ENCODE results near the gene MSN.
"Not testable (repeated sequence)": the region's sequence is repeated elsewhere in the genome, so short reads cannot be mapped to it uniquely, and the experiment has no call there.

The MSN gene

DNA sequence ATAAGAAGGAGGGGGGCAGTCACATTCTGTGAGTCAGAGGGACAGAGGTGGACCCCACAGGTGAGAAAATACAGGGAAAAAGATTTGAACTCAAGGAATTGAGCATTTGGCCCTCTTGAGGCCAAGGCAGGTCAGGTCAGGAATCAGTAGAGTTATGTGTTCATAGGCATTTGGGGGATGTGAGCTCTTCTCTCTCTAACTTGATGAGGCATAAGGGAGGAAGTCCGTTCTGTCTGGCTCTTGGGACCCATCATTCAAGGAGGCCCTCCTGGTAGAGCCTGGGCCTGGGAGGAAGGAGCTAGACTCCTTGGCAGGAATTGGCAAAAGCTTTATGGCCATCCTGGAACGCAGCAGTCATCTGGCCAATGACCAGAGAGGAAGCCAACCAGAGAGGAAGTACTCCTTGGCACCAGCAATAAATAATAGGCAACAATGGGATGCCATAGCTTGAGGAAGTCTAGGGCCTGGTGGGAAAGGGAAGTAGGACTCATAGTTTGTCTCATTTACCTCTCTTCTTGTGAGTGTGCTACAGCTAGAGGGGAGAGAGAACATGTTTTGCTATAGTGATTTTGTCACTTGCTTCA lies 53.0 kb downstream of the MSN start:
- no peak for DNase-seq

DNA sequence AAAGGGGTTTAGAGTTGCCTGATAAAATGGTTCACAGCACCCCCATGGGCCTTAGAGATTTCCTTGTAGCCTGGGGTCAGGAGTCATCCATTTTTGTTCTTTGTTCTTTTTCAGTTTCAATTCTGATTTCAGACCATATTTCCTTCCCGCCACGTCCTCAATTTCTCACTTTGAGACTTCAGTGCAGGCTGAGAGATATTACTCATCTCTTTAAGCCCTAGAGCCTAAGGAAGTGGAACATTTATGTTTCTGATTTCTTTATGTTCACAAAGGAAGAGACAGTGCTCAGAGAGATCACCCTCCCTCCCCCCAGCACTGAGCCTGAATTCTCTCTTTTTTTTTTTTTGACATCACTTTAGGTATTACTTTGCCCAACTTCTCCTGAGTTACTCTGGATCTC lies 56.3 kb downstream of the MSN start:
- DNase-seq: no peak

DNA sequence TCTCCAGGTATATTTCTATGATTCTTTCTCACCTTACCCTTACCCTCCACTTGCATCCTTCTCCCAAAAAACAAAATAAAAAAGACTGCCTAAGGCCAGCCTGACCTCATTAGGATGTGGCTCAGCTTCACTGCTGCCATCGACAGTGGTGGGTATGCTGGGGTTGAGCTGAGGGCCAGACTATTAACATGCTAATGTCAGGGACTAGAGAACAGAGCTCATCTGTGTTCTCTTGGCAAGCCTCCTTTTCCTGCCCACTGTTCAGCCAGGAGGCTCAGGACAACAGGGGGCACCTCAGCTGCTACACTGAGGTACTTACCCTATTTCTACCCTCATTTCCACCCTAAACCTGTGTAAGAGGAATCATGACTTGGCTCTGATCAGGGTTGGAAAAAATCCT lies 59.3 kb downstream of the MSN start:
- DNase-seq: no peak

DNA sequence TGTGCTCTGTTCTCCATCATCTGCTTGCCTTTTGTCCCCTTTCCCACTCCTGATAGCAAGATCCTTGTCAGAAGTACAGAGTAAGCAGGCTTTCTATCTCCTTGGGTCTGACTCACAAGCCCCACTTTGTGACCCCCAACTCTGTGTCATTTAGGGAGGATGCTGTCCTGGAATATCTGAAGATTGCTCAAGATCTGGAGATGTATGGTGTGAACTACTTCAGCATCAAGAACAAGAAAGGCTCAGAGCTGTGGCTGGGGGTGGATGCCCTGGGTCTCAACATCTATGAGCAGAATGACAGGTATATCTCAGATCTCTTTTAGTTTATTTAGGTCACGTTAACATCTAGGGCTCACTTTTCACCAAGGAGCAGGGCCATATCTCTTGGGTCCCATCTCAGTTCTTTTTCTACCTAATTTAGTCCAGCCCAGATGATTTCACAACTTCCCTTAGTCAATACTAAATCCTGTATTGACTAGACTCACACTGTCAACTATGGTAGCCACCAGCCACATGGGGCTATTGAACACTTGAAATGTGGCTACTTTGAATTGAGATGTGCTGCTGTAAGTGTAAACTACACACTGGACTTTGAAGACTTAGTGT lies 64.3 kb downstream of the MSN start:
- no peak for DNase-seq

DNA sequence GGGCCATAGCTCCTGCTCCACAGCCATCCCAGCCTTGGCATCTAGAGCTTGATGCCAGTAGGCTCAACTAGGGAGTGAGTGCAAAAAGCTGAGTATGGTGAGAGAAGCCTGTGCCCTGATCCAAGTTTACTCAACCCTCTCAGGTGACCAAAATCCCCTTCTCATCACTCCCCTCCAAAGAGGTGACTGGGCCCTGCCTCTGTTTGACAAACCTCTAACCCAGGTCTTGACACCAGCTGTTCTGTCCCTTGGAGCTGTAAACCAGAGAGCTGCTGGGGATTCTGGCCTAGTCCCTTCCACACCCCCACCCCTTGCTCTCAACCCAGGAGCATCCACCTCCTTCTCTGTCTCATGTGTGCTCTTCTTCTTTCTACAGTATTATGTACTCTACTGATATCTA lies 73.5 kb downstream of the MSN start:
- no peak for DNase-seq

DNA sequence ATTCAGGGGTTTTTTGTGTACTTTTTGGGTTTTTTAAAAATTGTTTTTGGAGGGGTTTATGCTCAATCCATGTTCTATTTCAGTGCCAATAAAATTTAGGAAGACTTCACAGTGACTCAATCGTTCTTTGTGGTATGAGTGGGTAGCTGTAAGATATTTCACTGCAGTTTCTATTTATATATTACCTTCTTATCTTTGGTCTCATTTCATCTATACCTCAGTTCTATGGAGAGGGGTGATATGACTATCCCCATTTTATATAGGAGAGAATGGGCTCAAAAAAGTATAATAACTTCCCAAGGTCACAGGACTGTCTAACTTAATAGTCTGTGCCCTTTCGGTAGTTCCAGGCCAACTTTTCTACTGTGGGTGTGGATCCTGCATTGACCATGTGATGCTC lies 74.4 kb downstream of the MSN start:
- DNase-seq: no peak

DNA sequence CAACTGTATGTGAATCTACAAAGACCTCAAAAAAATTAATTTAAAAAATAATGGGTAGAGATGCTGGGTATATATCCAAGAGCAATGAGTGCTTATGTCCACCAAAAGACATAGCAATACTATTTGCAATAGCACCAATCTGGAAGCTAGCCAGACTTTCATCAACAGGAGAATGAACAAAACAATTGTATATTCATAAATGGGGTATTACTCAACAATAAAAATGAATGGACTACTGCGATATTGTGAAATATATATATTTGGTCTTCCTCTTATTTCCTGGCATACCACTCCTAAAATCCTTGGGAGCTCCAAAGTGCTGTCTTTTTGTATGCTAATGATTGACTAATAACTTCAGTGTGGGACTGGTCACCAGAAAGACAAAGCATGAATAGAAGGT lies 77.5 kb downstream of the MSN start:
- DNase-seq: no peak

DNA sequence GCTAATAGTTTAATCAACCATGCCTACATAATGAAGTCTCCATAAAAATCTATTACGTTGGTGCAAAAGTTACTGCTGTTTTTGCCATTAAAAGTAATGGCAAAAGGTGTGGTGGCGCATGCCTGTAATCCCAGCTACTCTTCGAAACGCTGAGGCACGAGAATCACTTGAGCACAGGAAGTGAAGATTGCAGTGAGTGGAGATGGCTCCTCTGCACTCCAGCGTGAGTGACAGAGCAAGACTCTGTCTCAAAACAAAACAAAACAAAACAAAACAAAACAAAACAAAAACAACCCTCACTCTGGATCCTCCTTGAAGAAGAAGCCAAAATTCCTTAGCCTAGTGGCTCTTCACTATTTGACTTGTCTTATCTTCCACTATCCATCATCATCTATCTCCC lies 78.0 kb downstream of the MSN start:
- DNase-seq: no peak

DNA sequence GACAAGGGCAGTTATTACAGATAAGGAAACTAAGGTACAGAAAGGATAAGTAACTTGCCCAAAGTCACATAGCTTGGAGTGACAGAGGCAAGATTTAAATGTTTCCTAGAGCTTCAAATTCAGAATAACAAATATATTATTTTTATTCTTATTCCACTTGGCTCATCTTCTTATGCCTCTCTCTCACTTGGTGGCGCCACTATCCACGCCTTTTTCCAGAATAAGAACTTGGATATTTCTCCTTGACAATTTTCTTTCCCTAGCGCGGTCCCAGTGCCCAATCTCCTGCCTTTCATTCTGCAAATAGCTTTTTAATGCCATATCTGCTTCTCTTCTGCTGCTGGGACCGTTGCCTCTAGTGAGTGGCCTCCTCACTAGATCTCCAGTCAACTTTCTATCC lies 78.5 kb downstream of the MSN start:
- no peak for DNase-seq

DNA sequence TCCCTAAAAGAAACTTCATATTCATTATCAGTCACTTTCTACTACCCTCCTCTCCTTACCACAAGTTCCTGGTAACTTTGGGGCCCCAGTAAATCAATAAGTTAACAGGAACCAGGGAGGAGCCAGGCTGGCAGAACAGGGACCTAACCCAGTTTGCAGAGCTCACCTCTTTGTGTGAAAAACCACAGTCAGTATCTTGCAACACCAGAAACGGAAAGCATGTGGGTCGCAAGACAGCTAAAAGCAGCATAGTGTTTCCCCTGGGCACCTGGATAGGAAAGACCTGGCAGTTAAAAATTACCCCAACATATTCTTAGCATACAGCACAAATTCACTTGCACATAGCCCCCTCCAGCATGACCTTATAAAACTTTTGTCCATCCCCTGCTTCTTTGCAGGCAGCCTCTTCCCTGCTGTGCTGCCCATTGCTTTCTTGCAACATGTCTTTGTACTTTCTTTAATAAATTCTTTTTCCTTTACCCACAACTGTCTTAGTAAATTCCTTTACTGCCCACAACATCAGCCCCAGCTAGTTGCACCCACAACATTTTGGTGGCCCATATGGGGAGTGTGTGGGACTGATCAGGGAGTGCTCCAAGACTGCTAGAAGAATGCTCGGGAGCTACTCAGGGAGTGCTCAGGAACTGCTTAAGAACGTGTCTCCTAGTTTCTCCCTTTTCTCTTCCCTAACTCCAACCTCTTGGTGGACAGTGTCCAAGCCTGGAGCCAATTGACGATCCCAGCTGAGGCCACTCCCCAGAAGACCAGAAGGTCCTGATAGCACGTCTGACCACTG lies 83.4 kb downstream of the MSN start:
- no peak for DNase-seq

DNA sequence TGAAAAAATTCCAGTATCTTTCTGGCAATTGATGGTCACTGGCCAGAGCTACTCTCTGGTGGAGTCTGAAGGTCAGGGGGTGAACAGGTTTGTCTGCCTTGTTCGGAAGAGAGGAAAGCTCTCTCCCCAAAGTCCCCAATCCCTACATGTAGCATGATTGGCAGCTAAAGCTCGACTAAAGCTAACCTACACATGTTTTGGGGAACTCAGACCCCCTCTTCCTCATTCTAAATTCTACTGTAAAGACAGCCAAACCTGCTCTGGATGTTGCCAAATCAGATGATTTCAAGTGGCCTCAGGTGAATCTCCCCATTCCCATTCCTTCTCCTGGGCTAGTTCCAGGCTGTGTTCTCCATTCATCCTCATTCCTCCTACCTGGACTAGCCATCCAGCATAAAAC lies 84.1 kb downstream of the MSN start:
- DNase-seq: no peak

DNA sequence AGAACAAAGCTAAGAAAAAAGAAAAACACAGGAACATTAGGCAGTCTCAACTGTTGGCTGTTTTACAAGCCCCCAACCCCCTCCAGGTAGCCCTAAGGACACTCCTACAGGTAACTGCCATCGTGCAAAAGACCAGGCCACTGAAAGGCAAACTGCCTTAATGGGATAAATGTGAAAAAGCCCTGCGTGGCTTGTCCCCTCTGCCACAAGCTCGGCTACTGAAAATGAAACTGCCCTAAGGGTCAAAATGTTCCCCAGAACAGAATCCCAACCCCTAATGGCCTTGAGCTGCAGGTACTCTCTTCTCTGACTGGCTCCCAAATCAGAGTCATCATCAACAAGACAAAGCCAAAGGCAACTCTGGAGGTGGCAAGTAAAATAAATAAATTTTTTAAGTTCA lies 84.8 kb downstream of the MSN start:
- DNase-seq: no peak

DNA sequence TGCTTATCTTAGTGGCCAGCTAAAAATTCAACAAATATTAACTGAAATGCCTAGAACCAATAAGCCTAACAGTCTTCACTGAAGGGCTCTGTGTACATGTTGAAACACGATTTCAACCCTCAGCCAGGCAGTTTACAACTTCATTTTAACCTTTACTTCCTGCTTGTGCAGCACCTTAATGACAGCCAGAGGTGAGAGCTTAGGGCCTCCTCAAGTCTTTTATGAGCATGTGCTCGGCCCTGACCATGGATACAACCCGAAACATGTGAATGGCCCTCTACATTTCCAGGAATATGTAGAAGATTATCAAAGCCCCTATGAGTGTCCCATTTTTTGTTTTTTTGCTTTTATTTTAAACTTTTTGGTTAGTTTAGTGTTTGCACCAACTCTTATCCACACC lies 88.3 kb downstream of the MSN start:
- DNase-seq: no peak

DNA sequence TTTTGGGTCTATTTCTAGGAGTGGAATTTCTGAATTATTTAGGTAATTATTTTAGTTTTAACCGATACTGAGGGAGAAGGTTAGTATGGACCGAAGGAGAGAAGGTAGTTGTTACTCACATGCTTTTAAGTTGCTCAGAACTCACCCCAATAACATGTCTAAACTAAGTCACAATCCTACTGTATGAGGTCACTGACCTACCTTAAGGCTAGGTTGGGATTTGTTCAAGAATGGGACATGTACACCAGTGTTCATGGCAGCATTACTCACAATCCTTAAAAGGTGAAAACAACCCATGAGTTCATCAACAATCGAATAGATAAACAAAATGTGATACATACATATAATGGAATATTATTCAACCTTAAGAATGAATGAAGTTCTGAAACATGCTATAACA lies 90.5 kb downstream of the MSN start:
- DNase-seq: no peak

DNA sequence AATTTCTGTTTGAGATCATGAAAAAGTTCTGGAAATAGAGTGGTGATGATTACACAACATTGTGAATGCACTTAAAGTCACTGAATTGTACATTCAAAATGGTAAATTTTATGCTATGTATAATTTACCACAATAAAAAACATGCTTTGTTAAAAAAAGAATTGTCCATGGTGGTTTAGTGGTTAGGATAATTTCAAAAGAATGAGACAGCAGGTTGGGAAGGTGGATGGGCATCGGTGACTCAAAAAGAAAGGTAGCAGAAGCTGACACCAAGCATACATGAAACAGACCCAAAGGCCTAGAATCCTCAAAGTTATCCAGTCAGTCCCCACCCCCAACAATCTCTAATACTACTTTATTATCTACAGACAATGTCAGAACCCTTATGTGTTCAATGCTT lies 91.1 kb downstream of the MSN start:
- DNase-seq: no peak

DNA sequence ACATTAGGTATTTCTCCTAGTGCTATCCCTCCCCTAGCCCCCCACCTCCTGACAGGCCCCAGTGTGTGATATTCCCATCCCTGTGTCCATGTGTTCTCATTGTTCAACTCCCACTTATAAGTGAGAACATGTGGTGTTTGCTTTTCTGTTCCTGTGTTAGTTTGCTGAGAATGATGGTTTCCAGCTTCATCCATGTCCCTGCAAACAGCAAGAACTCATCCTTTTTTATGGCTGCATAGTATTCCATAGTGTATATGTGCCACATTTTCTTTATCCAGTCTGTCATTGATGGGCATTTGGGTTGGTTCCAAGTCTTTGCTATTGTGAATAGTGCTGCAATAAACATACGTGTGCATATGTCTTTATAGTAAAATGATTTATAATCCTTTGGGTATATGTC lies 92.1 kb downstream of the MSN start:
- DNase-seq: not testable (repeated sequence)

DNA sequence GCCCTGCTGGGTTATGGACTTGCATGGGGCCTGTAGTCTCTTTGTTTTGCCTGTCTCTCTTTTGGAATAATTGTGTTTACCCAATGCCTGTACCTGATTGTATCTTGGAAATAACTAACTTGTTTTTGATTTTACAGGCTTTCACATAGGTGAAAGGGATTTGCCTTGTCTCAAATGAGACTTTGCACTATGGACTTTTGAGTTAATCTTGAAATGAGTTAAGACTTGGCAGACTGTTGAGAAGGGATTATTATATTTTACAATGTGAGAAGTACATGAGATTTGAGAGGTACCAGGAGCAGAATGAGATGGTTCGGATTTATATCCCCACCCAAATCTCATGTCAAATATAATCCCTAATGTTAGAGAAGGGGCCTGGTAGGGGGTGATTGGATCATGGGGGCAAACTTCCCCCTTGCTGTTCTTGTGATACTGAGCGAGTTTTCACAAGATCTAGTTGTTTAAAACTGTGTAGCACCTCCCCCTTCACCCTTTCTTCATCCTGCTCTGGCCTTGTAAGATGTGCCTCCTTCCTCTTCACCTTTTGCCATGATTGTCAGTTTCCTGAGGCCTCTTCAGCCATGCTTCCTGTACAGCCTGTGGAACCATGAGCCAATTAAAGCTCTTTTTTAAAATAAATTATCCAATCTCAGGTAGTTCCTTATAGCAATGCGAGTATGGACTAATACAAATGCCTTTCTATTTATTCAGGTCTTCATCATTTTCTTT lies 102.3 kb downstream of the MSN start:
- DNase-seq: no peak

DNA sequence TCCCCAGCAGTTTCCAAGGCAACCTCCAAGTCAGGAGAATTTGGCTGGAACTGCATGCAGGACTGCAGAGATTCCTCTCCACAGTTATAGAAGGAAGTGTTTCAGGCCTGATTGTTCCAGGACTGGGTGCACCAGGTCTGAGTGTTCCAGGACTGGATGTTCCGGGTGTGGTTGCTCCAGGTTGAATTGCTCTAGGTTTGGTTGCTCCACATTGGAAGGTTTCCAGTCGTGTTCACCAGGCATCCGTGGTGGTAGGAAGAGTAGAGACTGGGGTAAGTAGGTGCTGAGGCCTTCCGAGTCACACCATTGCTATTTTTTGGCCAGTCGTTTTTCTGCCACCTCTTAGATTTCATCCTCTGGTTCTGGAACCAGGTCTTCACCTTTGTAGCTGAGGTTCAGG lies 105.4 kb downstream of the MSN start:
- DNase-seq: no peak

DNA sequence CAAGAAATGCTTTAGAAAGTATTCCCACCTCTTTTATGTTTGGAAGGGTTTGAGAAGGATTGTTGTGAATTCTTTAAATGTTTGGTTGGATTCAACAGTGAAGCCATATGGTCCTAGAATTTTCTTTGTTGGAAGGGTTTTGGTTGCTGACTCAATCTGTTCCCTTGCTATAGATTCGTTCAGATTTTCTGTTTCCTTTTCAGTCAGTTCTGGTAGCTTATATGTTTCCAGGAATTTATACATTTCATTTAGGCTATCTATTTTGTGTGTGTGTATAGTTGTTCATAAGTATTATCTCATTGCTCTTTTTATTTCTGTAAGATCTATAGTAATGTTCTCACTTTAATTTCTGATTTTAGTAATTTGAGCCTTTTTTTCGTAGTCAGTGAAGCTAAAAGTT lies 114.4 kb downstream of the MSN start:
- DNase-seq: no peak

DNA sequence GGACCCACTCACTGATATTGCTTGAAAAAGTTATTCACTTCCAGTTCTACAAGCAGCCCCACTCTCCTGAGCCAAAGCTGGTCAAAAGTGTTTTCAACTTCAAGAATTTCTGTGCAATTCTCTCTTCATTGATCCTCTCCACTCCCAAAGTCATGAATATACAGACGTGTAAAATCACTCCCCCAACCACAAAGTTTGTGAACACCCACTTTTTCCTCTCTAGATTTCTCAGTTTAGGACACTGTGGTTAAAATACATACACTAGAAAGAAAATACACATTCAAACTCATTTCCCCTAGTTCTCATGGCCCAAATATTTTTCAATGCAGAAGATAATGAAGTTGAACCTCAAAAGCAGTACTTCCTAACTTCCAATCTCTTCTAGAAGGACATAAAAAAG lies 116.3 kb downstream of the MSN start:
- DNase-seq: no peak
